Regular cardiac myocyte (primary cell): ENCODE results near the gene HOXA1. TPM values are rescaled to one million over a fixed set of nuclear protein-coding genes. Genes with fewer than 3 reads are reported as not detected.

ENCODE experiments used
- total RNA-seq: library from RNA; depleted of rRNA; stranded (reverse); fragments of >200 nt; gene quantifications from 2 replicates; pipeline ENCODE4 v1.2.3, GENCODE V29; 2014

HOXA1 gene
- not detected in 2 replicates for total RNA-seq

DNA sequence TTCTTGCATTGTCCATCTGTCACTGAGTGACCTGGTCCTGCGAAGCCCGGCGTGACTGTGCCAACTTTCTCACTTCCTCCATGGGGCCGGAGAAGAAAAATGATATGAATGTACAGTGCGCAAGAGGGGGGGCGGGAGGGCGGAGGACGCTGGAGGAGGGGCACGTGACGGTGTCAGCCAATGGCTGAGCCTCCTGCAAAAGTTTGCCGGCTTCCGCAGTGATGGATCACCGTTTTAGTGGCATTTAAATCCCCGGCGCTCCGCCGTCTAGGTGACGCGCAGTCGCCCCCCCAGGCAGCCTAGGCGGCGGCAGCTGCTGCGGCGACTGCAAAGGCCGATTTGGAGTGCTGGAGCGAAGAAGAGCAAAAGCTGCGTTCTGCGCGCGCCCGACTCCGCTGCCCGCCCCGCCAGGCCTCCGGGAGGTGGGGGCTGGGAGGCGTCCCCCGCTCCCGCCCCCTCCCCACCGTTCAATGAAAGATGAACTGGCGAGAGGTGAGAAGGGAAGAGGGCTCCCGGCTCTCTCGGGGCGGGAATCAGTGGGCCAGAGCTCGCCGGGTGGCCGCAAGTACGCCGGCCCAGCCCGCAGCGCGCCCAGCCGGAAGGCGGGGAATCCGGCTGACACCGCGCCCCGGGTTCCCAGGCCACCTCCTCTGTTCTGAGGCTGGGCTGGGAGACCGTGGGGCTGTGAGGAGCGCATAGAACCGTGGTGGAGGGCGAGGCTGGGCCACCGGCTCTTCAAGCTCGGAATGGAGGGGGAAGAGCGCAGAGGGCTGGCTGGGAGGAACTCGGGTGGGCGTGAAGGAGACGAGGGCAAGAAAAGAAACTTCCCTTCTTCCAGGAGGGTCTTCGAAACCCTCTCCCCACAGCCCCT lies at the start of gene HOXA1:
Gene HOXA1 (minus strand): TSS at position 104 of the 871 bp plus-strand sequence. CDS start 88 bp downstream, at position 16.

DNA sequence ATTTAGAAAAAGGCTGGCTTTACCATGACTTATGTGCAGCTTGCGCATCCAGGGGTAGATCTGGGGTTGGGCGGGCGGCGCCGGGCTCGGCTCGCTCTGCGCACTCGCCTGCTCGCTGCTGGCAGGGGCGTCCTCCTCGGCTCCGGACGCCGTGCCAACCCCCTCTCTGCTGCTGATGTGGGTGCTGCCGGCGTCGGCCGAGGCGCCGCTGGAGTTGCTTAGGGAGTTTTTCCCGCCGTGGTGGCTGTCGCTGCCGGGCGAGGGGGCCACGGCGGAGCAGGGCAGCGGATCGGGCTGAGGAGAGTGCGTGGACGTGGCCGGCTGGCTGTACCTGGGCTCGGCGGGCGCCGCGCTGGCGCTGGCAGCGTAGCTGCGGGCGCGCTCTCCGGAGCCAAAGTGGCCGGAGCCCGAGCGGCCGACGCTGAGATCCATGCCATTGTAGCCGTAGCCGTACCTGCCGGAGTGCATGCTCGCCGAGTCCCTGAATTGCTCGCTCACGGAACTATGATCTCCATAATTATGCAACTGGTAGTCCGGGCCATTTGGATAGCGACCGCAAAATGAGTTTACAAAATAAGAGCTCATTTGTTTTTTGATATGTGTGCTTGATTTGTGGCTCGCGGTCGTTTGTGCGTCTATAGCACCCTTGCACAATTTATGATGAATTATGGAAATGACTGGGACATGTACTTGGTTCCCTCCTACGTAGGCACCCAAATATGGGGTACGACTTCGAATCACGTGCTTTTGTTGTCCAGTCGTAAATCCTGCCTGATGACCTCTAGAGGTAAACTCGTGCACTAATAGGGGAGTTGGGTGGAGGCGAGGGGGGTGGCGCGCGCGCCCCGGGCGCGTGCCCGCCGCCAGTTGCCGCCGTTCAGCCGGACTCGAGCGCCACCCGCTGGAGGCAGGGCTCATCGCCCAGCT lies 47.5 kb upstream of the HOXA1 start, which contains the start of gene HOXA5:
Gene HOXA5 (minus strand): TSS at position 659 of the 927 bp plus-strand sequence. CDS start 74 bp downstream, at position 585.

DNA sequence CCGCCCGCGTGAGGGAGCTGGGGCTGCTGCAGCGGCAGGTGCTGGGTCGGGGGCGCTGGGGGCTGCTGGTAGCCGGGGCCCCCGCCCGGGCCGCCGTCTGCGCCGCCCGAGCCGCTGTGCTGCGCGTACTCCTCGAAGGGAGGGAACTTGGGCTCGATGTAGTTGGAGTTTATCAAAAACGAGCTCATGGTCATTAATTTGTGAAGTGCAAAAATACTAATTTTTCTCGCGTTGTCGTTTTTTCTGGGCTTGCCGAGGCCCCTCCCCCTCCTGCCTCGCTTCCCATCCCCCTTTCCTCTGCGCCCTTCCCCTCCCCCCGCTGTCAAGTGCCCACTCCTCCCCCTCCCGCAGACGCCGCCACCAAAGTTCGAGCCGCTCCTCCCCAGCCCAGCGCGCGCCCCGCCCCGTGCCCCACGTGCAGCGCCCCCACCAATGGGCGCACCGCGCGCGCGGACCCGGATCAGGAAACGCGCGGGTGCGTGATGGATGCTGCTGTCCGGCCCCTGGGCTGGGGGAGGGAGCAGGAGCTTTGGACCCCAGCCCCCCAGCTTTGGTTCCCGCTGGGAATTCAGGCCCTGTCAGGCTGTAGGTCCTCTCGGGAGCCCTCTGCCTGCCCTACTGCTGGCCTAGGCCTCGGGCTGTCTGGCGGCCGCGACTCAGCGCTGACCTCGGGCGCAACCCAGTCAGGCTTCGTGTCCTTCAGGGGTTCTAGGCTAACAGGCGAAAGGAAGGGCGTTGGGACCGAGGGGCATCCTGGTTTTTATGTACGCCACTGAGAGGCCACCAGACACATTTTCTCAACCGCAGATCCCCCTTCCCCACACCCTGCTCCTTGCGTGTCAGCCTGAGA lies 35.0 kb upstream of the HOXA1 start, which contains the start of gene HOXA4:
Gene HOXA4 (minus strand): TSS at position 218 of the 850 bp plus-strand sequence. CDS start 24 bp downstream, at position 194.

DNA sequence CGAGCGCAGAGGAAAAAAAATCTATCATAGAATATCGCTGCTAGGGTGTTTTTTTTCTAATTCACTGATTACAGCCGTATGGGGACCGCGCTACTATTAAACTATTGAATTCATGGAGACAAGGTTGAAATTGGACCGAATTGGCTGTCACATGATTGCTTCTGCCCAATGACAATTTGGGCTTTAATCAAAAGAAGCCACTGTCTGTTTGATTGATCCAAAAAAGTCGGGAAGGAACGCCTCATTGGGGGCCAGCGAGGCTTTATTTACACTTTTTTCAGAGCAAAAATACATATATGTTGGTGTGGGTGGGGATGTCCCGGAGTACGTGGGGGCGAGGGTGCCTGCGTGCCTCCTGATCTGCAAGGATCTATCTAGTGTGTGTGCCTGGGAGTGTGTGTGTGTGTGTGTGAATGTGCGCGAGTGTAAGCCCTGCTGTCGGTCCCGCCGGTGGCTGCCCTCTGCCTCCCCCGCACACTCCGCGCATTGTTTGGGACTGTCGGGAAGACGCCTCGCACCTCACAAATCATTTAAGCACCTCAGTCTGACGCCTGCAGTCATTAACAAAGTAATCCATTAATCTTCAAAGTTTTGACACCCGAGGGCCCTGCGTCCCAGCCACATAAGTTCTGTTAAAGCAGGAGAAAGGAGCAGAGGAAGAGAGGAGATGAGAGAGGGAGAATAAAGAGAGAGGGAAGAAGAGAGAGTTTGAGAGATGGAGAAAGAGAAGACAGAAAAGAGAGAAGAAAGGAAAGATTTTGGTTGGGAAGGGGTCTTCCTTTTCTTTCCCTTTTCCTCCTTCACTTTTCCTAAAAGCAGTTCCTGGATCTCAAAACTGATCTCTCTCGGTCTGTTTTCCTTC lies 7.0 kb upstream of the HOXA1 start, which contains the start of gene HOXA2:
Gene HOXA2 (minus strand): TSS at position 103 of the 862 bp plus-strand sequence. CDS start 183 bp downstream, outside the sequence.

Other genes with a start within 250 kb of the HOXA1 start
- gene SKAP2, start 231.4 kb downstream of the HOXA1 start, total RNA-seq = 2.7 and 3.1 TPM in 2 replicates
- 0.28 TPM in 1 of 2 replicates, not detected in the other for gene HOXA2, start 6.7 kb upstream of the HOXA1 start, total RNA-seq
- gene HOXA4, start 34.8 kb upstream of the HOXA1 start, total RNA-seq = not detected in 2 replicates
- 0.77 and 0.85 TPM in 2 replicates for gene HOXA5, start 47.7 kb upstream of the HOXA1 start, total RNA-seq
- gene HOXA6, start 51.8 kb upstream of the HOXA1 start, total RNA-seq = 0.28 TPM in 1 of 2 replicates, not detected in the other
- gene HOXA3, start 56.6 kb upstream of the HOXA1 start, total RNA-seq = under 0.01 TPM in 1 of 2 replicates, not detected in the other
- under 0.01 TPM in 1 of 2 replicates, not detected in the other for gene HOXA7, start 60.7 kb upstream of the HOXA1 start, total RNA-seq
- not detected in 2 replicates for gene HOXA9, start 69.5 kb upstream of the HOXA1 start, total RNA-seq
- not detected in 2 replicates for gene HOXA10, start 78.3 kb upstream of the HOXA1 start, total RNA-seq
- gene HOXA11, start 89.2 kb upstream of the HOXA1 start, total RNA-seq = under 0.01 TPM in 1 of 2 replicates, not detected in the other
- under 0.01 TPM in 1 of 2 replicates, not detected in the other for gene HOXA13, start 104.1 kb upstream of the HOXA1 start, total RNA-seq
- not detected in 2 replicates for gene EVX1, start 146.8 kb upstream of the HOXA1 start, total RNA-seq